ENCODE measurements around the gene ADM.

The ADM gene

DNA sequence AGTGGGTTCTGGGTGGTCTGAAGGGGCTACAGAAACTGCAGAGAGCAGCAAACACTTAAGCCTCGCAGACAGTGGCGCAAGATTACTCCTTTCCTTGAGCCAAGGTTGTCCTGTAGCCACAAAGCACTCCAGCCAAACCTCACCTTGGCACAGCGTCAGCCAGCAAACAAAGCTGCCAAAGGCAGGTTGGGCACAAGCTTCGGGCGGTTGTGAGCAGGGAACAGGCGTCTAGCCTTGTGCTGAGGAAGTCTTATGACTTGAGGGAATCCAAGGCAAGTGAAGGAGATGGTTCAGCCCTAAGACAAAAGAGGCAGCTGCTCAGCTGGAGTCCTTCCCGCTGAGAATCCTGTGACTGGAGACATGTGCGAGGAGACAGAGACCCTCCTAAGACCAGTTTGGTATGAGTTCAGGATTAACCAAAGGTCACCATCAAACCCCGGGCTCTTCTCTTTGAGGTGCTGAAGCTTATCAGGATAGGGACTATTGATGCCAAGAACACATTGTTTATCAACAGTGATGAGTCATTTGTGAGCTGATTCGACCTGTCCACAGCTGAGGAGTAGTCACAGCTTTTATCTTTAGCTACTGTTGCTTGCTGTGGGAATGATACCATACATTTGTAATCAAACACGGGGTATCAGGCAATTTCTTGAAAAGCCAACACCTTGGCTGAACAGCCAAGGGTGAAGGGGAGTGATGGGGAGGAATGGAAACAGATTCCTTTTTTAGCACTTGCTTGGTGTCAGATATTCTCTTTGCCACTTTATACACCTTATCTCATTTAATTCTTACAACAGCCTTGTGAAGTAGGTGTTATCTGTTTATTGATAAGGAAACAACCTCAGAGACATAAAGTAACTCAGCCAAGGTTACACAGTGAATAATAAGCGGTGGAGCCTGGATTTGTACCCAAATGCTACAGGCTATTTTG is 4.6 kb downstream of the ADM start:
- no peak for DNase-seq (ENCODE audit: low read depth)

DNA sequence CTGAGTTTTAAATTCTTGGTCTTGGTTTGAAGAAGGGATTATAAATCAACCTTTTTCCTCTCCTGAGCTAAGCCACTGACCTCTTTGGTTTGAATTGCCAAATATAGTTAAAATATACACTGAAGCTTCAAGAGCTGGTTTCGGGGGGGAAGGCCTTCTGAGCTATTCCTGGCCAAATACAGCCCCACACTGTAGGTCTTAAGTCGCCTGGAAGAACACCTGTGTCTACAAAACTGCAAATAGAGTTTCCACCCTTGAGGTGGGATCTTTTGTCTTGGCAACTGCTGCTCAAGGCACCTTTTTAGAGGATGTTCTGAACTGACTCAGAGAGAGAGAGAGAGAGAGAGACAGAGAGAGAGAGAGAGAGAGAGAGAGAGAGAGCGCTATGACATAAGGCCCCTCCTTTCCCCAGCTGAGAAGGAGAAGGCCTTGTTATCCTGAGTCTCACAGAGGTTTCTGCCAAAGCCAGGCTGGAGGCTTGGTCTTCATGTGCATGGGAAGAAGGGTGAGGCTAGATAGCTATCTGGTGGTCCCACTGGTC is 5.5 kb downstream of the ADM start:
- no peak for DNase-seq (ENCODE audit: low read depth)

DNA sequence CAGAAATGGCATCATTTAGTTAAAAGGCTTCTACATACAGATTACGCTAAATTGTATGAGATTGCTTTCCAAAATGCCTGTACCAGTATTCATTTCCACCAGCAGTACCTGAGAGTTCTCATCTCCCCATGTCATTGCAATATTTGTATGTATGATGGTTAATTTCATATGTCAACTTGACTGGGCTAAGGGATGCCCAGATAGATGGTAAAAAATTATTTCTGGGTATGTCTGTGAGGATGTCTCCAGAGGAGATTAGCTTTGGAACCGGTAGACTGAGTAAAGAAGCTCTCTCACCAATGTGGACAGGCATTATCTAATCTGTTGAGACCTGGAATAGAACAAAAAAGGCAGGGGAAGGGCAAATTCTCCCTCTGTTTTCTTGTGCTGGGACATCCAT is 6.9 kb downstream of the ADM start:
- no peak for DNase-seq (ENCODE audit: low read depth)

DNA sequence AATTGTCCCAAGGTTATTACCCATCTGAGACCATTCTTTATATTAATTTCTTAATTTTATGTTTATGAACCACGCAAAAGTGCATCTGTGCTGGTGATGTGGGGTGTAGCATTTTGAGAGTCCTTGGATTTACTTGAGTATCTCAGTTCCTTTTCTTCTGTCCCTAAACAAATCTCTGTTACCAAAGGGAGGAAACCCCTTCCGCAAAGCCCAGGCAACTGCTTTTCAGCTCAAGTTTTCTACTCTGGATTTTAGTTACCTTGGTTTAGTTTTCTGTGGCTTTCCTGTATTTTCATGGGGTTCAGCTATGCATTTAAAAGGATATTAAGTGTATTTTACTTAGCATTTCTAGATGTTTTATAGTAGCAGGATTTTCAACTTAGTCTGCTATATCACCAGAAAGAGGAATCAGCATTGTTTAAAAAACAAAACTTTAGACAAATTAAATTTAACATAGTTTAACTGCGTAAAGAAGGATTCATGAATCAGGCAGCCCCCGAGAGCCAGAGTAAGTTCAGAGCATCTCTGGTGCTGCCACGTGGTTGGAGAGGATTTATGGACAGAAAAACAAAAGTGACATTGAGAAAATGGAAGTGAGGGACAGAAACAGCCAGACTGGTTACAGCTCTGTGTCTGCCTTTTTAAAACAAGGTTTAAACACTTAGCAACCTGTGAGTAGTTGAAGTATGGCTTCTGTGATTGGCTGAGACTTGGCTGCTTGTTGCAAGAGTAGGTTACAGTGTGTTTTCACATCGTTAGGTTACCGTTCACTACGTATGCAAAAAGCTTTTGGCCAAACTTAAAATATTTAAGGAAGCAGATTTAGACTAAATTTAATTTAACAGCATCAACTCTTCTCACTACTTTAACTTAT is 9.6 kb downstream of the ADM start:
- DNase-seq (ENCODE audit: low read depth) = no peak

DNA sequence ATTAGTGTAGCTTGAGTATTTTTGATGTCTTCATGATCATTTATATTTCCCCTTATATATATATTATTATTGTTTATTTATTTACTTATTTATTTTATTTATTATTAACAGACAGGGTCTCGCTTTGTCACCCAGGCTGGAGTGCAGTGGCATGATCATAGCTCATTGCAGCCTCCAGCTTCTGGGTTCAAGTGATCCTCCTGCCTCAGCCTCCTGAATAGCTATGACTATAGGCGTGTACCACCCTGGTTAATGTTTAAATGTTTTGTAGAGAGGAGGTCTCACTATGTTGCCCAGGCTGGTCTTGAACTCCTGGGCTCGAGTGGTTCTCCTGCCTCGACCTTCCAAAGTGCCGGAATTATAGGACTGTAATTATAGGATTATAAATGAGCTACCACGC is 10.2 kb downstream of the ADM start:
- DNase-seq (ENCODE audit: low read depth) = no peak

DNA sequence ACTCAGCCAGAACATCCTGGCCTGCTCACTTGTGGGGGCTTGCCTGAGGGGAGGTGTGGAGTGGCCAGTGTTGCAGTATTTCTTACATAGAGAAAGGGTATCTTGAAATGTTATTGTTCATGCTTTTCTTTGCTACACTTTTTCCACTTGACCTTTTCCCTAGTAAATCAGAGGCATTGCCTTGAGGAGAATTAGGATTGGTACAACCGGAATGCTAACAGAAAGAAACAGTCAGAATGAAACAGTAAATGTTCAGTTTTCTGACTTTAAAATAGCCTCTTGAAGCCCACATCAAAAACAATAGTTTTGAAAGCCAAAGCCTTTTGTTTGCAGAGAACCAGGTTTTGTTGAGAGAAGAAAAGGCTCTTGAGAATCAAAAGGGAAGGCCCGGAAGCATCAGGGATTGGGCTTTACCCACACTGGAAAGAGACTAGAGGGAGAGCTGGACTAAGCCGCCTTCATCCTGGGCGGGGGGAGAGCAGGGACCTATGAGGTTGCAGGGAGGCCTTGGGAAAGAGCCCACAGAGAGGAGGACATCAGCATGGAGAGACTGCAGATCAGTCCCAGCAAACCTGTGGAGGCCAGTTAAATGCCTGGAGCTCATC is 12.4 kb downstream of the ADM start:
- DNase-seq (ENCODE audit: low read depth) = no peak

DNA sequence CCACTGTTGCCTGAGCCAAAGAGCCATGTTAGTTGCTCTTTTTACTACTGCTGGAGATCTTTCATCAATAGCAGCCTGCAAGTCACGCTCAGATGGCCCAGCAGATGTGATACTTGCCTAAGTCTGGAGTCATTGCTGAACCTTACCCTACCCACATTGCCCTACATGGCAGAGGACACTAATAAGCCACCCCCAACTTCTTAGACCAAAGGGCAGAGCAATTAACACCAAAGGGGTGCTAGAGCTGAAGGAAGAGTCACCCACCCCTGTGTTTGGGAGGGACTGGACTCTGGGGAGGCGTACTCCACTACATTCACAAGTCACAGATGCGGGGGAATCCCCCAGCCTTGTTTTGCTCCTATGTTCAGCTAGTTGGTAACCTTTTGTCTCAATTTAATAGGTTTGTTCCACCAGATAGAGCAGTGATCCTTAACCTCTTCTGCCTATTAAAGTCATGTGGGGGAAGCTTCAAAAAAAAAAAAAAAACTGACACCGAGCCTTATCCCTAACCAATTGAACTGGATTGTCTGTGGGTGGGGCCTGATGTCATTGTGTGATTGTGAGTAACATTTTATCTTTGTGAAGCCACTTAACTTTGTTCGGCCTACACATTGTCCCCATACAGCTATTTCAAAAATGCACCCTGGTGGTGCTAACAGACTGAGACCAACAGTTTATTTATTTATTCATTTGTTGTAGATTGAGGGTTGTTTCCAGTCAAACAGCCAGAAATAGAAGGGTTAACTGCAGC is 13.1 kb downstream of the ADM start:
- DNase-seq (ENCODE audit: low read depth) = no peak

DNA sequence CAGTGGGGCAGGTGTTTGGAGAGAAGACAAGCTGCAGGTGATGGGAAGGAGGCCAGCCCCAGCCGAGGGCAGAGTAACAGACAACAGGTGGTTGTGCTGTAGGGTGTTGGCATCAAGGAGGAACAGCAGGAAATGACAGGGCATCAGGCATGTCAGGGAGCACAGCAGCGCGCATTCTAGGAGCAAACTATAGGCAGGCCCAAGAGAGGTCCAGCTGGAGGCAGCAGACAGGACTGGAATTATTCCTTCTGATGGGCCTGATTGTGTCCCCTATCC is 13.6 kb downstream of the ADM start:
- no peak for DNase-seq (ENCODE audit: low read depth)

DNA sequence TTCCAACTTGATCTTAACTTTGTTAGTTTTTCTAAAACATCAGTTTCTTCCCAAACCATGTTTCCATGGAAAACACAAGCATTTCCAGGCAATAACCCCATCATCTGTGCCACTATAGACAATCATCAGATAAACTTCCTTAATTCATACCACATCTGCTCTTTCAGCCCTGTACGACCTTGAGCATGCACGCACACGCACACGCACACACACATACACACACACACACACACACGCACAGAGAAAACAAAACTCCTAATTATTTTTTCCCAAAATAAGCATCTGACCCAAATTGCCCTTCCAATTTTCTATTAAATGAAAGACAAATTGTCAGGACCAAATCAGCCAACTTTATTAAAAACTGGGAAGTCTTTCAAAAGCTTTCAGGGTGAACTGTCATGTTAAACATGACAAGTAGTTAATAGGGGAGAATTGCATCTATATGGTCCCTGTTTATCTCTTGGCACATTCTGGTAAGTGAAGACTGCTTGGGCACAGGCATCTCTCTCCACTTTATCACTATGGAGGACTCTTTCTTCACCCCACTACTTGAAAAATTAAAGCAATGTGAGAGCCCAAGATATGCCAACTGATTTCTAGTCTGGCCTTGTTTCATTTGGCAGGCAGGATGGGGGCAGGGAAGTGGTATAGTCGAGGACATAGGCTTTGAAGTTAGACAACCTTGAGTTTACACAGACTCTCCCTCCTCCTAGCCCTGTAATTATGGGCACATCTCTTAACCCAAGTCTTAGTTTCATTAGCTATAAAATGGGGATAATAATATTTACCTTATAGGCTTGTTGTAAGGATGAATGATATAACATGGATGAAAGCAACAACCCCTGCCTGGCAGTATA is 15.1 kb downstream of the ADM start:
- no peak for DNase-seq (ENCODE audit: low read depth)

DNA sequence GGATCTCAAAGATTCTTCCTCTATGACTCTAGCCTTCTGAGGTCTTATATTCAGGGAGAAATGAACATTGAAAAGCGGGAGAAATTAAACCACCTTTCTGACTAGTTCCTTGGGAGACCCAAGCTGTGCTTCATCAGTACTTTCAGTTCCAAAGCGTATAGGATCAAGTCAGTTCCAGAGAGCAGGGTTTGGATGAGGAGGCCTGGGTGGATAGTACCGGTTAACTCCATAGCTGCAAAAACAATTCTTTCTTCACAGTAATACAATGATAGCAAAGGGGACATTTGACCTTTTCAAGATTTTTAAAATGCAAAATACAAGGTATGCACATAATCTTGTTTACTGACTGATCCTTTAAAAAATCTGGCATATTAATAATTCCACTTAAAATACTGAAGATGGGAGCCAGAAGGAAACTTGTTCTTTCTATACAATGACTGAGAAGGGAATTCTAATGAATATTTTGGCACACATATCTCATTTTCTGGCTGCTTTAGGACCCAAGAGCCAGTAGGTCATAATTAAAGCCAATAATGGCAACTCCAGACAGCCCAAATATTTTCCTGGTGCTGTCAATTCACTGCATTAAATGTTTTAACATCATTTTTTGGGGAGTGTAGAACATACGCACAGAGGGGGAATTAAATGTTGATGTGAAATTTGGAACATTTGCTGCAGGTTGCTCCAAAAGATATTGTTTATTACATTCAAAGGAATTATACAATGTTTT is 16.0 kb downstream of the ADM start:
- no peak for DNase-seq (ENCODE audit: low read depth)

DNA sequence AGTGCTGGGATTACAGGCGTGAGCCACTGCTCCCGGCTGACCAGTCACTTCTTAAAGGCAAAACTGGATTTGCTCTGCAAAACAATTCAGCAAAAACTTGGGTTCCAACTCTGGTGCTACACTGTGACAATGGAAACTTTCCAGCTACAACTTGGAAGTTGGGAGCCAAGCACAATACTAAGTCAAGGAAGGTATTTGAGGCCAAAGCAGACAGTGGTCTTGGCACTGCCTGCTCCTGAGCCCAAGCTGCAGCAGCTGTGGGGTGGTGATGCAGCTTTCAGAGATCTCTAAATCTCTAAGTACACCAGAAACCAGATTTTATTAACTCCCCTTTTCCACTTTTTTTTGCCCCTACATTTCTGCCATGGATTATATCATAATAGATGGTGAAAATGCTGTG is 17.5 kb downstream of the ADM start:
- no peak for DNase-seq (ENCODE audit: low read depth)

DNA sequence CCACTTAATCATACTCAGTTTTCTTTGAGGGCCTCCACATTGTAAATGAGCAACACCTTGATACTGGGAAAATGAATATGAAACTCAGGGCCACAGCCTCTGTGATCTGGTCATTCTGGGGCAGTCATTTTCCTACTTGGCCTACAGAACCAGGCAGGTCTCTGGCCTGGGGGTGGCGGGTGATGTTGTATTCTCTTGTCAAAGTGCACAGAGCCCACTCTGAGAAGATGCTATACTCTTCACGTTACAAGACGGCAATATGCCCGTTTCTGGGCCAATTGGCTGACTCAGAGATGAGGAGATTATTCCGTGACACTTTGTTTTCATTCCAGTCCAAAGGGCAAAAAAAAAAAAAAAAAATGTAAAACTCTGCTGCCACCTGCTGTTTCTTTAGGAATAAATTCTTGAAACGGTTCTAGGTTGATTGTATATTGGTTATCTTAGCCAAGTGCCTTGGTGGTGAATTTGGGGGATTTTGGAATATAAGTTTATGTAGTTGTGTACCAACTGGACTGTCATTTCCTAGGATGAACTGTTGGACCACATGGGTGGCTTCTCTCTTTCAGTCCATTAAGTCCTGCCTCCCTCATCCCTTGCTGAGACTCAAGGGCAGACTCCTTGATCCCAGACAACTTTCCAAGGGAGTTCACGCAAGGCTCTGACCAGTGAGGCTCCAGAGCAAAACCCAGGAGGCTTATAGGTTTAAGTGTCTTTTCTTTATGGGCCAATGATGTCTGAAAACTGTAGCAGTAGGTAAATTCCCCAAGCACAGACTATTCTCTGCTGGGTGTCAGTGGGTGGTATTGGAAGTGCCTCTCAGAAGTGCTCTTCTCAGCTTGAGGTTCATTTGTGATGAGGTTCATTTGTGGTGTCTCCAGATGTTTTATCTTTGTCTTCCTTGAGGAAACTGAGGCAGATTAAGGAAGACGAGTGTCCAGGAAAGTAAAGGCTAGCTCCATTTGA is 18.2 kb downstream of the ADM start:
- peak; percentile 59 for DNase-seq (ENCODE audit: low read depth)

DNA sequence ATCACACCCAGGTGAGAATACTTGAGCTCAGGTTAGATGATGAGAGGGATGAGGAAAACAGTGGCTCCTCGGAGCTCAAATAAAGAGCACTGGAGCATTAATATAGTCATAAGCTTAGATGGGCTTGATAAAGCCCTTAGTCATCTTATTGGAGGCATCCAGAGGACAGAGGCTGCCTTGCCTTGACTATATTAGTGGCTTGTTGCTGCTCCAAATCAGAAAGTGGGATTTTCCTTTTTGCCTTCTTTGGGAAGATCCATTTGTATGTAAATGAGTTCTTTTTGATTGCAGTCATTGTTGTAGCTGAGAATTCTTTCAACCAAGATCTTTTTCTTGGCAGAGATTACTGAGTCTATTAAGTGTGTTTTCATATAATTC is 18.9 kb downstream of the ADM start:
- no peak for DNase-seq (ENCODE audit: low read depth)

DNA sequence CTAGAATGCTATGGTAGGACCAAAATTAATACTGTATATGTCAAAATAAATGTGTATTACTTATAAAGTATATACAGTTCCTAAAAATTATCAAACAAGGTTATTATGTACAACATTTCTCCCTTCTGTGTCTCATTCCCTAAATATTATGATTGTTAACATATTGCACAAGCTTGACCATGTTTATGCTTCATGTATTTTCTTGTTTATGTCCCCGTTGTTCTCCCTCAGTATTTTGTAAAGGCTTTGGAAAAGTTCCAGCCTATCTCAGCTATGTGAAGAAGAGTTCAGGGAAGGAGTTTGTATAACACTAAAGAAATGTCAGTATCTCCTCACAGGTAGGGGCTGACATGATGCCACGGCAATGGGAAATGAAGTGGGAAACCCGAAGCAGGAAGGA is 19.6 kb downstream of the ADM start:
- no peak for DNase-seq (ENCODE audit: low read depth)

DNA sequence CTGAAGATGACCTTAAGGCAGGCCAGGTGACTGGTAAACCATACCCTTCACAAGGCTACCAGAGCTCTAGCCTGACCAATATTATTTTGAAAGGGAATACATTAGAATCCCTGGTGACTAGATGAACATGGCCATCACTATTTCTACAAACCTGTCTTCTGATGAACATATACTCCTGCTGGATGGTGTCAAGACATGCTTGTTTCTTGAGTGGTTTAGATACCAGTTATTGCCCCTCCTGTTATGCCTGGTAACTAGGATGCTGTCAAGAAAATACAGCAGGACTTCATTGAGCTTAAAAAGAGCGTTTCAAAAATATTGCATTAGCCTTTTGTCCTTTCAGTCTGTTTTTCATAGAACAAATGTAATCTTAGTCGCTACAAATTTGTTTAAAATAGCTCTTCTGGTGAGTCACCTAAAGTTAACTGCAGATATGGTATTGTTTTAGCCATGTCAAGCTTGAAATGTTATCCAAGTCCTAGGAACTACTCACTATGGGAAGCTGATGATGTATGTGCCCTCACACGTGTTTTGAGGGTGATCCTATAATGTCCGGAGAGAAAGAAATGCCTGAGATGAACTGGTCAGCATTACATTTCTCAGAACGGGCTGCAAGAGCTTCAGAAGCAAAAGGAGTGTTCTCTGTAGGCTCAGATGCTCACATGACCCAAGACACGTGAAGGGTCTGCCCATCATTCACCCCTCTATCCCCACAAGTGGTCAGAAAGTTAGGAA is 20.6 kb downstream of the ADM start:
- DNase-seq (ENCODE audit: low read depth) = no peak

DNA sequence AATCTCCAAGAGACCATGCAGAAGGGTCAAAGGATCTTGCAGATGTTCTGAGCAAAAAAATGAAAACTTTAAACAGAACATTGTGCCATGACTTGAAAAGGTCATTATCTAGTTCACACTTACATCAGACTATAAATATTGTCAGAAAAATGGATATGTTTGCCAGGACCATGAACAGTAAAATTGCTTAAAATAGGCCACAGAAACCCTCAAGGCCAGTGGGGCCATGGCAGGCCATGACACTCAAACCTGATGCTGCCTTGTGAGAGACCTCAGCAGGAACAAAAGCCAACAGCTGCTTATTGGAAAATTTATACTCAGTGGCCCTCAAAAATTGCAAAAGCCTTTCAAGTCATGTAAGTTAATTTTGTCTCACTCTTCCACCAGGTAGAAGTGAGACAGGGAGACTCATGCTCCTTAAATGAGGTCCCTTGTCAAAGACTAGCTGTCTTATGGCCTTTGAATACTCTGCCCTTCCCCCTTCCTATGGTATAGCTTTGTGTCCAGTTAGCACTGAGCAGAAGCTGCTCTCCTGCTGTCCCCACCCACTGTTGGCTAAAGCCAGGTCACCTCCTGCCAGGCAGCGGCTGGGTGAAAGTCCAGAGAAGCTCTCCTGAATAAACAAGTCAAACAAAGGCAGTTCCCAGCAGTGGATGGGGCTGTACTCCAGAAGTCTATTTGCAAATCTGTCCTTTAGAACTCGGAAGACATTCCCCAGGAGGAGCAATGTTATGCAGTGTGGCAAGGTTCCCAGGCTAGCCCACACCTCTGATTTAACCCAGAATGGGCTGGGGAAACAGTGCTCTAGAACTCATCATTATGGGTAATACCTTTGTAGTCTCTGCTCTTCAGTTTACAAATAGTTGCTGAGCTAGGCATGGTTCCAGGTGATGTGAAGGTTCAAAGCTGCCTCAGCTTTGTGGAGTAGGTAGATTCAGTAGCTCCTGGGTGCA is 21.4 kb downstream of the ADM start:
- DNase-seq (ENCODE audit: low read depth) = no peak

DNA sequence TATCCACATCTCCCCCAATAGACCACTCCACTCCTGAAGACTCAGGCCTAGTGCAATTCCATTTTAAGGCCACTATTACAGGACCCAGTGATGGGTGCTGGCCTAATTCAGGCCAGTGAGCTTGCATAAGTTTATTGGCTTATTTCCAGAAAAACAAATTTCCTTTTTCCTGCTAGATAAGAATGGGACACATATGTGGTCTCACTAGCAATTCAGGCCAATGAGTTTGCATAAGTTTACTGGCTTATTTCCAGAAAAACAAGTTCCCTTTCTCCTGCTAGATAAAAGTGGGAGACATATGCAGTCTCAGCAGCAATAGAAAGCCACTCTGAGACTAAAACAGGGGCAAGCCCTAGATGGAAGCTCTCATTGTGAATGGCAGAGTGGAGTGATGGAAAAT is 22.4 kb downstream of the ADM start:
- DNase-seq (ENCODE audit: low read depth) = no peak

Measured in stimulated activated CD4-positive, alpha-beta T cell treated with anti-CD3 and anti-CD28 coated beads, Interleukin-2, amount 100 ng/mL, for 4 hours (primary cell).